Spinal cord (tissue), 10 donors: ENCODE measurements around the gene CCNI. TPM values are rescaled to one million over a fixed set of nuclear protein-coding genes. Genes with fewer than 3 reads are reported as not detected.
"Not testable (repeated sequence)": the region's sequence is repeated elsewhere in the genome, so short reads cannot be mapped to it uniquely, and the experiment has no call there.

Experiments
- DNase-seq, 6 donors: peaks; one replicate each; pipeline versions ENCODE4 v3.0.0 to v3.0.0-alpha.2; 2013 to 2015; ENCODE audit warnings: low spot score in 6 of 6, low read depth in 4 of 6
- H3K27ac ChIP-seq: one replicate; pipeline ENCODE4 v1.5.1; 2013; ENCODE audit warnings: low read depth, low read length, control low read depth
- H3K27me3 ChIP-seq: one replicate; pipeline ENCODE4 v1.6.1; 2013; ENCODE audit warnings: low read length; ENCODE audit not compliant: control insufficient read depth, insufficient read depth
- H3K36me3 ChIP-seq: one replicate; pipeline ENCODE4 v1.6.1; 2013; ENCODE audit warnings: low read length; ENCODE audit not compliant: control insufficient read depth, insufficient read depth
- H3K4me1 ChIP-seq: one replicate; pipeline ENCODE4 v1.6.1; 2013; ENCODE audit warnings: low read length; ENCODE audit not compliant: control insufficient read depth, insufficient read depth
- H3K4me3 ChIP-seq: one replicate; pipeline ENCODE4 v1.5.1; 2013; ENCODE audit warnings: low read depth, low read length, control low read depth
- H3K9me3 ChIP-seq: one replicate; pipeline ENCODE4 v1.6.1; 2013; ENCODE audit warnings: low read length; ENCODE audit not compliant: control insufficient read depth, insufficient read depth
- WGBS: methylation state at CpG from one replicate; pipeline ENCODE4 v1.1.5; 2013; ENCODE audit warnings: missing lambda C conversion rate; ENCODE audit not compliant: insufficient coverage; 5-methylcytosine and 5-hydroxymethylcytosine counted together
- polyA plus RNA-seq, 2 donors: library from polyadenylated mRNA; unstranded; fragments of 120-200 nt; gene quantifications; one replicate each; pipeline ENCODE4 v1.2.1, GENCODE V29; 2013; ENCODE audit not compliant: insufficient read length in 2 of 2
- total RNA-seq, 2 donors: library from RNA; depleted of rRNA in 1 of 2; stranded (reverse); fragments of 120-200 nt in 1 of 2; fragments of >200 nt in 1 of 2; gene quantifications; one replicate each; pipeline versions ENCODE4 v1.2.3 to v1.2.4, GENCODE V29; 2013 to 2014
- donor health status: healthy.

CCNI gene
- total and polyA plus RNA-seq, 4 donors: 193 to 583 (median 396) TPM

GRCh38 chr4:77087027-77087426 is 11.2 kb upstream of the CCNI start:
- DNase-seq, H3K27me3 ChIP-seq, H3K36me3 ChIP-seq, H3K4me3 ChIP-seq, H3K27ac ChIP-seq, H3K9me3 ChIP-seq, H3K4me1 ChIP-seq: not testable (repeated sequence)
- WGBS: no CpG with 5 or more reads among the region's 1 CpG

GRCh38 chr4:77084019-77084639 is 8.3 kb upstream of the CCNI start:
- Histone ChIP-seq H3K9me3 (no peaks in the 10 kb centered on the region), H3K27ac (no peak overlapping the region), H3K36me3 (no peaks in the 10 kb centered on the region), H3K27me3 (no peaks in the 10 kb centered on the region), H3K4me3 (no peak overlapping the region), H3K4me1 (no peaks in the 10 kb centered on the region)
- DNase-seq: no peak
- 91% methylated on average over 5 of the region's 10 CpGs for WGBS

- no peaks in the 10 kb centered on the region for H3K27me3 ChIP-seq
- no peaks in the 10 kb centered on the region for H3K4me1 ChIP-seq
- 82% methylated on average over 3 of the region's 11 CpGs for WGBS
- no peak overlapping the region for H3K27ac ChIP-seq
- H3K36me3 ChIP-seq: no peaks in the 10 kb centered on the region
- no peaks in the 10 kb centered on the region for H3K9me3 ChIP-seq
- no peak overlapping the region for H3K4me3 ChIP-seq
- DNase-seq: no peak
Measured at GRCh38 chr4:77082886-77083608, 7.3 kb upstream of the CCNI start.

GRCh38 chr4:77080806-77081205 is 5.0 kb upstream of the CCNI start:
- H3K9me3 ChIP-seq, H3K4me3 ChIP-seq, H3K27ac ChIP-seq, H3K4me1 ChIP-seq, DNase-seq, H3K27me3 ChIP-seq, H3K36me3 ChIP-seq: not testable (repeated sequence)
- 94% methylated on average over 2 of the region's 7 CpGs for WGBS

GRCh38 chr4:77079281-77079680 is 3.5 kb upstream of the CCNI start:
- H3K9me3 ChIP-seq: no peaks in the 10 kb centered on the region
- 86% methylated on average over 5 of the region's 5 CpGs for WGBS
- no peak overlapping the region for H3K4me3 ChIP-seq
- no peak for DNase-seq
- H3K4me1 ChIP-seq: peaks cover 4% of the 10 kb centered on the region
- H3K27me3 ChIP-seq: no peaks in the 10 kb centered on the region
- no peaks in the 10 kb centered on the region for H3K36me3 ChIP-seq
- H3K27ac ChIP-seq: no peak overlapping the region

GRCh38 chr4:77078401-77078800 is 2.6 kb upstream of the CCNI start:
- Histone ChIP-seq H3K4me1 (peaks cover 4% of the 10 kb centered on the region), H3K36me3 (no peaks in the 10 kb centered on the region), H3K27ac (no peak overlapping the region), H3K4me3 (no peak overlapping the region), H3K27me3 (no peaks in the 10 kb centered on the region), H3K9me3 (no peaks in the 10 kb centered on the region)
- no peak for DNase-seq
- WGBS: no CpG with 5 or more reads among the region's 2 CpGs

GRCh38 chr4:77076889-77077635 is 1.3 kb upstream of the CCNI start:
- peak in 1 of 6 donors; percentile 10 for DNase-seq
- H3K36me3 ChIP-seq: no peaks in the 10 kb centered on the region
- no peaks in the 10 kb centered on the region for H3K9me3 ChIP-seq
- 98% methylated on average over 6 of the region's 10 CpGs for WGBS
- H3K4me1 ChIP-seq: peaks cover 8% of the 10 kb centered on the region
- peak overlapping the region; percentile 97 for H3K4me3 ChIP-seq
- no peaks in the 10 kb centered on the region for H3K27me3 ChIP-seq
- H3K27ac ChIP-seq: peak overlapping the region; percentile 100

DNA sequence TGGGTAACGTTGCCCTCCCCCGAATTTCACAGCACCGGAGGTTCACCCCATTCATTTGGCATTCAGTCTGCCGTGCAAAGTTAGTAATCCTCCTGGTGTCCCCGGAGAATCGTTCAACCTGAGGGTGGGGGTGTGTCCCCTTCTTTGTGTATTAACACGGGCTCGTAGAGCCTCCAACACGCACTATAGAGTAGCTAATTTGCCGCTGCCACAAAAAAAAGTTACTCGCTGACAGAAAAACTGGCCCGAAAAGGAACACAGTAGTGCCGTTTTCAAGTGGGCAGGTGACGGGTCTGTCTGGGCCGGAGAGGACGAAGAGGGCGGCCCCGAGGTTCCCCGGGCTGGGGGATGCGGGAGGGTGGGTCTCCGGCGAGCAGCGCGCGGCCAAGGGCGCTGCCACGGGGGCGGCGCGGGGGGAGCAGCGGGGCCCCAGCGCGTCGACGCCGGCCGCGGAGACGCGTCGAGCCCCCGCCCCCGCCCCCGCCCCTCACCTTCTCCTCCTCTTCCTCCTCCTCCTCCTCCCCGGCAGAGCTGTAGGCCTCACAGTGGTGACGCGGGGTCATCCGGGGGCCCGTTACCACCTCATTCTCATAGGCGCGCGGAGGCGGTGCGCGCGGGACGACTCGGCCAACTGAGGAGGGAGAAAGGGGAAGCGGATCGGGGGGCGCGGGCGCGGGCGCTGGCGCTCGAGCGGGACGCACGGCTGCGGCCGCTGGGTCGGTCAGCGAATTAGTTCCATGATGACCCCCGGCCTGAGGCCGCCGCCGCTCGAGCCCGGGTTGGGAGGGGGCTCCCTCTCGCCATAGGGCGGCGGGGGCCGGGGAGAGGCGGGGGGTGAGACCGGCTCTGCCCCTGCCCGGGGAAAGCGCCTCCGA is 571 bp downstream of the CCNI start:
- Histone ChIP-seq H3K9me3 (no peaks in the 10 kb centered on the region), H3K4me3 (peak overlapping the region; percentile 97), H3K27ac (peak overlapping the region; percentile 100), H3K36me3 (no peaks in the 10 kb centered on the region), H3K27me3 (no peaks in the 10 kb centered on the region), H3K4me1 (peaks cover 8% of the 10 kb centered on the region)
- under 1% methylated on average over 60 of the region's 89 CpGs for WGBS
- DNase-seq: peak in 5 of 6 donors; percentile 29 to 86 (median 59)

DNA sequence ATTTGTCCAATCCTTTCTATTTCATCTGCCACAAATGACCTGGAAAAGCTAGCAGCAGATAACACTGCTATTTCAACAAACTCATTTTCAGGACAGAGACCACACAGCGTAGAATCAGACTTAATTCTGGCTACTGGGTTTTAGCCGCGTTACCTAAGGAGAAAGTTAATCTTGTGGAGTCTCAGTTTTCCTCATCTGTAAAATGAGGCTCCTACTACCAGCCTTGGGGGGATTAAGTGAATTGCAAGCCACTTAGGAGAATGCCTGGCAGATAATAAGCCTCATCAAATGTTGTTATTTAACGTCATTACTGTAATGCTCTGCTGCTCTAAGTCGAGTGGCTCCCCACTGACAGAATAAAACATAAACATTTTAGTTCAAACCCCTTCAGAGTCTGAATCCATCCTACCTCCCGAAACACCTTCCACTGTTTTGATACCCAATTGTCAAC is 1.4 kb downstream of the CCNI start:
- no peaks in the 10 kb centered on the region for H3K36me3 ChIP-seq
- WGBS: 13% methylated on average over 6 of the region's 6 CpGs
- H3K27ac ChIP-seq: peak overlapping the region; percentile 100
- peak in 2 of 6 donors; percentile 21 to 45 for DNase-seq
- peaks cover 8% of the 10 kb centered on the region for H3K4me1 ChIP-seq
- H3K9me3 ChIP-seq: no peaks in the 10 kb centered on the region
- peak overlapping the region; percentile 97 for H3K4me3 ChIP-seq
- no peaks in the 10 kb centered on the region for H3K27me3 ChIP-seq
